Measurements from ENCODE around the gene OR11A1. TPM values are rescaled to one million over a fixed set of nuclear protein-coding genes. Genes with fewer than 3 reads are reported as not detected.

The OR11A1 gene, protein sequence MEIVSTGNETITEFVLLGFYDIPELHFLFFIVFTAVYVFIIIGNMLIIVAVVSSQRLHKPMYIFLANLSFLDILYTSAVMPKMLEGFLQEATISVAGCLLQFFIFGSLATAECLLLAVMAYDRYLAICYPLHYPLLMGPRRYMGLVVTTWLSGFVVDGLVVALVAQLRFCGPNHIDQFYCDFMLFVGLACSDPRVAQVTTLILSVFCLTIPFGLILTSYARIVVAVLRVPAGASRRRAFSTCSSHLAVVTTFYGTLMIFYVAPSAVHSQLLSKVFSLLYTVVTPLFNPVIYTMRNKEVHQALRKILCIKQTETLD
- not detected in 2 replicates for total RNA-seq (2014; rRNA removed; shearing (Covaris generic))

DNA sequence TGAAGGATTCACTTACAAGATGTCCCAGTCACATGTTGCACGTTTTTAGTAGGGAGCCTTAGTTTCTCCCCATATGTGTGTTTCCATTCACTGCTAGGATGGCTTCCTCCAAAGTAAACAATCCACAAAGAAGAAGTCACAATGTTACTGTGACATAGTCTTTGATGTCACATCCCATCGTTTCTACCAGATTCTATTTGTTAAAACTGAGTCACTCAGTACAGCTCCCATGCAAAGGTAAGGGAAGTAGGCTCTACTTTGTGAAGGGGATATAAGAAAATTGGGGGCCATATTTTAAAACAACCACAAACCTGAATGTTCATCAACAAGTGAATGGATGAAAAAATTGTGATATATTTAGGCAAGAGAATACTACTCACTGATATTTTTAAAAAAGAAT is at the start of gene OR11A1, which contains the start of gene OR2H1:
Gene OR11A1 (minus strand): TSS at position 101 of the 400 bp plus-strand sequence. CDS start 29,430 bp downstream, outside the sequence.
Gene OR2H1 (plus strand): TSS at position 185 of the 400 bp plus-strand sequence. CDS start 4,615 bp downstream, outside the sequence.
- no peak for DNase-seq (ENCODE audit: low spot score)

DNA sequence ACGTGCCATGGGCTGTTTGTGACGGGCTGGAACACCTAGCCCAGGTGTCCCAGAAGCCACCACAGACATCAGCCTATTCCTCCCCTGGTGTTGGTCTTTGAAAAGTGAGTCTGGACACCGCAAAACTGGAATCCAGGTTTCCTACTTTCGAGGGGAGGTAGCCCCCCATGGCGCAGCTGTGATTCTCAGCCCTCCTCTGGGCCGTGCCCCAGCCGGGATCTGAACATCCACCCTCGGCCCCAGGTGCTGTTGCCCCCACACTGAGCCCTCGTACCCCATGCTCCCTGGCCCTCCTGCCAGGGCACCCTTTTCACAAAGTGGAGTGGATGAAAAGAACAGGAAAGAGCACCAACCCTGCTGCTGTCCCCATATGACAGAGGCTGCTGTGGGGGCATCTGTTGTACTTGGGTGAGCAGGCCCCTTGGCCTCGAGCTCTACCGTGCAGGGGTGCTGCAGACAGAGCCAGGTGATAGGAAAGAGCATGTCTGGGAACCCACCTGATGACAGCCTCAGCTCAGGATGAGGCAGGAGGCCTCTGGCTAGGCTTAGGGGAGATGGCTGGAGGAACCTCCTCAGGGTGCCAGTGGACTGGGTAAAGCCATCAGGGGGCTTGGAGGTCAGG is 49.7 kb upstream of the OR11A1 start:
- DNase-seq (ENCODE audit: low spot score): no peak

DNA sequence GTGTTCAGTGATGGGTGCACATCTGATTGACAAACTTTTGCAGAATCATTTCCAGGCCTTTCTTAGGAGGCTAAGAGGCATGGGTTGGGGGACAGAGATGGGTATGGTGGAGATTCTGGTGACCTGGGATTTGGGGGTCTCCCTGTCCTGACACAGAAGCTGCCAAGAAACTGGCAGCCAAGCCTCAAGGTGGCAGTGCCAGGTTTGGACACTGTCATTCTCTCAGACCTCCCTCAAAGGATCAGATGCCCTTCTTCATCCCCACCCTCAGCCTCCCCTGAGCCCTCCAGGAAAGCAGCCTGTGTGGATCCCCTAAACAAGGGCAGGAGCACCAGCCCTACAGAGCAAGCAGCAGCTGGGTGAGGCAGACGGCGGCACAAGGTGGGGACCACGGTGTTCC is 48.9 kb upstream of the OR11A1 start:
- no peak for DNase-seq (ENCODE audit: low spot score)

DNA sequence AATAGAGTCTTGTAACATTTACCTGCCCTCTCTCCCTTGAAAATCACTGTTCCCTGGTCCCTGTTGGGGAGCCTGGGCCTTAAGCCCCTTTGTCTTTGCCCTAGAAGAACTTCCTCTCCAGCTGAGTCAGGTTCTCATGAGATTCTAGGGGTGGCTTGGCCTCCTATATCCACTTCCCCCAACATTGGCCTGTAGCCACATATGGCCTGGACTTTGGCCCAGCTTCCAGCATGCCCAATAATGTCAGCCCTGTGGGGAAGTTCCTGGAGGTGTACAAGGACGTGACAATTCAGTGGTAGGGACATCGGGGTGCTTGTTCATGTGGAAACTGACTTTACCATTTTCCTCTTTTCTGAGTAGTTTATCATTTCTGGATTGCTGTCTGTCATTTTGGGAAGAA is 48.1 kb upstream of the OR11A1 start:
- peak; percentile 13 for DNase-seq (ENCODE audit: low spot score)

DNA sequence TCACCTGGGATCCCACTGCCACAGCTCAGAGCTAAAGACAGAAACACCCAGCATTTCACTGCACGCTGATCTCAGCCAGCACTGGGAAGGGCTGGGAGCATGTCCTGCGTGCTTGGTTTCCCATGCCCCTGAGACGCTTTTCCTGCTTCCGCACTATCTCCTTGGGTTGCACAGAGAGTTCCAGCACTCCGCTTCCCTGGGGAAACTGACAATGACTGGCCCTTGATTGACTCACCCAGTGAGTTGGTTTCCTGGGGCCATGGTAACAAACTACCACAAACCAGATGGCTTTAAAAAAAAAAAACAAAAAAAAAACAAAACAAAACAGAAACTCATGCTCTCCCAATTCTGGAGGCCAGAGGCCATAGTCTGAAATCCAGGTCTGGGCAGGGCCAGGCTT is 45.7 kb upstream of the OR11A1 start:
- DNase-seq (ENCODE audit: low spot score): no peak

DNA sequence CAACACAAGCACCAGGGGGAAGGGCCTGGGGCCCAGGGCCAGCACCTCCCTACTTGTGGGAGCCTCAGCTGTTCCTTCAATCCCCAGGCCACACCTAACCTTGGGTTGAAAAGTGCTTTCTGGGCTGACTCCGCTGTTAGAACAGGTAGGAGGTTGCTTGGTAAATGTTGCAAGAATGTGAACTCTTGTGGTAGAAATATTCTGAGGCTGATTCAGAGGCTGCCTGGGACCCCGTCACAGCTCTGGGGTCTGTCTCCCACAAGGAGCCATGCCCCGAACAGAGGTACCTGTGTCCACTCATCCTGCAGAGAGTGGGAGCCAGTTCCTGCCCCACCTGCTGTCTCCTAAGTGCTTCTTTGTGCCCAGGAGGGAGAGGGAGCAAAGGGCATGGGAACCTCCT is 45.3 kb upstream of the OR11A1 start:
- no peak for DNase-seq (ENCODE audit: low spot score)

DNA sequence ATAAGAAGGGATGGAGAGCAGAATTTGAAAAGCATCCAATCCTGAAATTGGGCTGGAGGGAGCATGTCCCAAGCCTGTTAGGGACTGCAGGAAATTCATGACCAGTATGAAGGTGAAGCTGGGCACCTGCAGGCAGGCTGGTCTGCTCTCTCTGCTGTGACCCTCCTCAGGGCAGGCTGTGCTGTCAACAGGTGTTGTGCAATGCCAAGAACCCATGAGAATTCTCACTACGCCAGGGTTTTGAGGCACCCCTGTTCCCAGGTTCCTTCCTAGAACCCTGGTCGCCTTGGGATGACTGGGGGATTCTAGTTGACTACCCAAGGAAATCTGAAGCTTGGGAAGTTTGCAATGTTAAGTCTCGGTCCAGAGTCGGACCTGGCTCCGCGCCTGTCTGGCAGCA is 44.2 kb upstream of the OR11A1 start:
- DNase-seq (ENCODE audit: low spot score): no peak

DNA sequence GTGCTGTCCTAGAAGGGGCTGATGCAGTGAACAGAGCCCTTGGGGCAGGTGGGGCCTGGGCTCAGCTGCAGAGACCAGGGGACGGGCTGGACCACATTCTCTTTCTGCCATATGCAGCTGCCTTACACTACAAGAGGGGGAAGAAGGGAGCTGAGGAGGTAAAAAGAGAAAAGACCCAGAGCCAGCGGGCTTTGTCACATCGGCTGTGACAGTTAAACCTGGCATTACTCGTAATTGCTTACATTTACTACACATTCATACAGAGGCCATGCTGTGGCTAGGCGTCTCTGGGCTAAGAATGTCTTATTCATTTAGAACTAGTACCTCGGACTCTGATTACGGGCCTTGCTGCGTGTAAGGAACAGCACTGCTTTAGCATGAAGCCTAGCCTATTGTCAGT is 43.7 kb upstream of the OR11A1 start:
- DNase-seq (ENCODE audit: low spot score): no peak

DNA sequence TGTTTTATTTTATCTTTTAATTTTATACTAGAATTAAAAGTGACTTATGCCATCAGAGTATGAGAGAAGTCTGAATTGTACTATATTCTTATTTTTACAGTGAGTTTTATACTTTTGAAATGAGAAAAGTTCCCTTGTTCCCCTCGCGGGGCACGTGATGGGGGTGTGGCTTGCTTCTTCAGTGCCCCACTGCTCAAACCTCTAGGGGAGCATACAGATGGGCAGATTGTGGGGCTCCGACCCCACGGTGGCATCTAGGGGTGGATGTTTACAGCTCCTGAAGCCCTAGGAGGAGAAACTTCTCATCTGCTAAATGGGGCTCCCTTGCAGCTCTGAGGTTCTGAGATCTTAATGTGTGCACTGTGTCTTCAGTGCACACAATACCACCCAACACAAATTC is 42.8 kb upstream of the OR11A1 start:
- DNase-seq (ENCODE audit: low spot score): no peak

DNA sequence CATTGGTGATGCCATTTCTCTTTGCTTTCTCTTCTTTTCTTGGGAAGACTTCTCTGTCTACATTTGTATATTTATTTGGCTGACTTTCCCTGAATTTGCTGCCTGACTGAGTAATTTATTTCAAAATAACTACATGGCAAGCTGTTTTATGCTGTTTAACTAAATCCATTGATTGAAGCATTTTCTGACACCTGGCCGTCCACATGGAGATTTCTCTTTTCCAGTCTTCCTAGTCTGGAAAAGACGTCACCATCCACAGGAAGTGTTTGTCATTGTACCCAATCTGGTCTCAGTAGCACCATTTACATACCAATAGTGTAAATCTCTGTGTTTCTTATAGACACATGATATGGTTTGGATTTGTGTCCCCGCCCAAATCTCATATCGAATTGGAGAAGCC is 40.1 kb upstream of the OR11A1 start:
- no peak for DNase-seq (ENCODE audit: low spot score)

DNA sequence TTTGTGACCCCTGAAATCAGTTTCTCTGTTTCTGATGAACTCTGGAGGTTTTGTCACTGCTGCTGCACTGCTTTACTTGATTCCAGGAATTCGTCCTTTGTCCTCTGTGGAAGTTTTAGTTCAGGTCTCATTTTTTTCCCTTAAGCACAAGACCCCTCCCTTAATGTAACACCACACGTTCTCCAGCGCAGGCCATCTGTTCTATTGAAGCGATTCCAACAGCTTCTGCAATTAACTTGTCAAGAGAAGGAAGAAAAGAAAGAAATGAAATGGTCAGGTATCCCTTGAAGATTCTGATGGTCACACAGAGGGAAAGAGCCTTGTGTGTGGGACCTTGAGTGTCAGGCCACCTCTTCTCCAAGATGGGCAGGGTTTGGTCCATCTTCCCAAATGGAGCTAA is 38.7 kb upstream of the OR11A1 start:
- no peak for DNase-seq (ENCODE audit: low spot score)

DNA sequence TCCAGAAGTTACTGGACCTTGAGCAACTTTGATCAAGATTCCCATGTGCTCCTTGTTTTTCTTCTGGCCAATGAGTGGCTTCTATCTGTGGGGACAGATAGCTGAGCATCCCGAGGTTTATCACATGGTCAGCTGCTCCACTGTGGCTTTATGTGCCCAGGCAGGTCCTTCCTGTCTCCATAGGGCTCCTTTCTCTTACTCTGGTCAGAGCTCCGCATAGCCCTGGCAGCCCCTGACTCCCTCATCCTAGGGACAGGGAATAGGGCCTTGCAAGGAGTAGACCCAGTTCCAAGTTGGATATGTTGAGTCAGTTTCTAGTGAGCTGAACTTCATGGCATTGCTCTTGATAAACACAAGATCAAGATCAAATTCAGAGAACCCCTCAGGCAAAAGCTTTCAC is 37.3 kb upstream of the OR11A1 start:
- DNase-seq (ENCODE audit: low spot score): no peak

DNA sequence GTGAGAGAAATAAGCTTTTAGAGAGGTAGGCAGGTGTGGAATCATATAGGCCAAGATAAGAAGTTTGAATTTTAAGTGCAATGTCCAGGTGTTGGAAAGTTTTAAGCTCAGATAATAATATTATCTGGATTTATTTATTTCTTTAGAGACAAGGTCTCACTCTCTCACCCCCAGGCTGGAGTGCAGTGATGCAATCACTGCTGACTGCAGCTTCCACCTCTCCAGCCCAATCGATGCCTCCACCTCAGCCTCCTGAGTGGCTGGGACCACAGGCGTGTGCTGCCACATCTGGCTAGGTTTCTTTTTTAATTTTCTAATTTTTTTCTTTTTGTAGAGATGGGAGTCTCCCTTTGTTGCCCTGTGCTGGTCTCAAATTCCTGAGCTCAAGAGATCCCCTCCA is 36.4 kb upstream of the OR11A1 start:
- DNase-seq (ENCODE audit: low spot score): no peak

DNA sequence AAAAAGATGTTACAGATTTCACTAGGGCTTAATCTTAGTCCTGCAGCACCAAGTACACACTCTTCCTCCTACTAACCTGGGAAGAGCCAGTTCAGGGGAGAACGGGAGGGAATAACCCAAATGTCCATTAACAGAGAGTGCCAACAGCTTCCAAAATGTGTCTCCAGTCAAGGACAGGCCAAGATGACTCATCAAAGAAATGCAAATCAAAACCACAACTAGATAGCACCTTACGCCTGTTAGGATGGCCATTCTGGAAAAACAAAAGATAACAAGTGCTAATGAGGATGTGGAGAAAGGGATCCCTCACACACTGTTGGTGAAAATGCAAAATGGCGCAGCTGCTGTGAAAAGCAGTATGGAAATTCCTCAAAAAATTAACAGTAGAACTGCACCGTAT is 34.7 kb upstream of the OR11A1 start:
- no peak for DNase-seq (ENCODE audit: low spot score)

DNA sequence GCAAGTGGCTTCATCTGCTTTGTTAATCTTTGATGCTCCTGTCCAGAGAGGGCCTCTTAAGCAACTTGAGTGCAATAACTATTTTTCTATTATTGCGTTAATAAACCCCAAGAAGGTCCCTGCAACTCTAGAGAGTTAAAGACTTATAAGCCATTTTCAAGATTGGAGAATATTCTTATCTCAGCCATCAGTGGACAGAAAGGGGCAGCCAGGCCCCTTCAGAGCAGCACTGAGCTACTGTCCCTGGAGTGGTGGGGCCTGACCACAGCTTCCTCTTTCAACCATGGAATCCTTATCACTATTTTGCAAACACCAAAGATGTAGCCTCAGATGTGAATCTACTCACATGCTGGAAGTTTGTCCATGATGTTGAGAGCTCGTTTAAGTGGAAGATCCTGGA is 33.7 kb upstream of the OR11A1 start:
- DNase-seq (ENCODE audit: low spot score): no peak

DNA sequence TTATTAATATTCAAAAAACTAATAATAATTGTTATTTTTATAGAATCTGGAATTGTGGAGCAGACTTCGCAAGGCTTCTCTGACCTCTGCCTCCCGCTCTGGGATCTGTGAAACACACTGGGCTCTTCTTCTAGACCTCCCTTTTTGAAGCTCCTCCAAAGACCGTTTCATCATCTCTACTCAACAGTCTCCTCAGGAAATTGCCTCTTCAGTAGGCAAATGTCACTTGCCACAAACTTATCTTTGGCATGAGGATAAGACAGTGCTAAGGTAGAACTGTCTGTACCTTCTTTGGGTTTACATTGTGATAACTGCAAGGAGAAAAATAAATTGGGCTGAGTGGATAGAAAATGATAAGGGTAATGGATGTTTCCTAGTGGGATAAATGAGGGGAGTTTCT is 33.2 kb upstream of the OR11A1 start:
- no peak for DNase-seq (ENCODE audit: low spot score)

DNA sequence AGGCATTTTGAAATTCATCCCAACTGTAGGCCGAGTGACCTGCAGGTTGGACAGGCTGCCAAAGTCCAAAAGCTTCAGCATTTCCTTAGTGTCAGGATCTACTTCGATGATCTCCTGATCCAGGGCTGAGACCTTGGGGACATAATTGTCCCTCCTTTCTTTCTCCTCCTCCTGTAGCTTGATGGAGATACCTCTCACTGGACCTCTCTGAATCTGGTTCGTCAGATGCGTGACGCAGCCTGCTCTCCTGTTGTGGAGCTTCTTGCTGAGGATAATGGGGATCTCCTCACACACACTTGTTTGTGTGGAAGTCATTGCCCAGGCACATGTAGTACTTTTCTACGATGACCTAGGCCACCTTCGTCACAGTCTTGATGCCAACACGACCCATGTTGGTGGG is 32.4 kb upstream of the OR11A1 start:
- DNase-seq (ENCODE audit: low spot score): no peak

DNA sequence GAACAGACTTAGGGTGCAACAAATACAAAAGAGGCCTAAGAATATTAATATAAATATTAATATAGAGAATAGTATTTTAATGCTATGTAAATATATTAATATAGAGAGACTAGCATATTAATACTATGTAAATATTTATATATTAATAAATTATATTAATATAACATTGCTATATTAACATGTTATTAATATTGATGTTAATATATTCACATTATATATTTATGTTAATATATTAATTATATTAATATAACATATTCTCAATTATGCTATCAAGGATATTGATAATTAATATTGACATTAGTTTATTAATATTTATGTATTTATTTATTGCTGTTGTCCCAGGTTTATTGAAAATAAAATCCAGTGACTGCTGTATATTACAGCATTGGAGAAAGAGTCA is 32.0 kb upstream of the OR11A1 start:
- DNase-seq (ENCODE audit: low spot score): no peak

DNA sequence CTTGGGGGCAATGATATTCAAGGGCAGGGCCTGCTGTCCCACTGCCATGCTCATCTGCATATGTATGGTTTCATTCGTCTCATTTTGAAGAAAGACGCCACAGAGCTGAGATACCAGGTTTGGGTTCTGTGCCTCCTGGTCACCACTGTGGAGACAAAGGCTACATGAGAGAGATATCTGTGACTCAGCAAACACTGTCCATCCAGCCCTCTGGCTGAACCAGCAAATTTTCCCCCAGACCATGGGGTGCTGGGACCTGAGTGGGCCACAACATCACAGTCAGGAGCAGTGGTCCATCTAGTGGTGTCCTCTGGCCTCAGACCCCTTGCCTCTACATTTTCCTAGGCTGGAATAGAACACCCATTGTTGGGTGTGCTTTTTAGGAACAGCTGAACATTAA is 30.8 kb upstream of the OR11A1 start, which contains the start of gene MAS1L:
Gene MAS1L (minus strand): TSS at position 297 of the 400 bp plus-strand sequence. CDS start 54 bp downstream, at position 243.
- no peak for DNase-seq (ENCODE audit: low spot score)

DNA sequence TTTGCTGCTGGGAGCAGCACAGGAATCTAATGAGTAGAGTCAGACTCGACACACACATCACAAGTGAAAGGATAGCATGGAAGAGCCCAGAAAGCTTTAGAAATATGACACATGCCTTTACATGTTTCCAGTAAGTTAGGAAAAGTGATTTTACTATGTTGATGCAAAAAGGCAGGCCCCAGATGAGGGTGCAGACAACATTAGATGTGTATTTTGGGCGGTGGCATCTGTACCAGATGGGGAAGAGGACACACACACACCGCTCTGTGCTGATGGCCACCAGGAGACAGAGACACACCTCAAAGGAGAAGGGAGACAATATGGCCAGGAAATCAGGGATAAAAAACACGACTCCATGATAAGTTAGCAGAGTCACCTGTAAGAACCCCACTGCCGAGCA is 30.3 kb upstream of the OR11A1 start:
- no peak for DNase-seq (ENCODE audit: low spot score)

DNA sequence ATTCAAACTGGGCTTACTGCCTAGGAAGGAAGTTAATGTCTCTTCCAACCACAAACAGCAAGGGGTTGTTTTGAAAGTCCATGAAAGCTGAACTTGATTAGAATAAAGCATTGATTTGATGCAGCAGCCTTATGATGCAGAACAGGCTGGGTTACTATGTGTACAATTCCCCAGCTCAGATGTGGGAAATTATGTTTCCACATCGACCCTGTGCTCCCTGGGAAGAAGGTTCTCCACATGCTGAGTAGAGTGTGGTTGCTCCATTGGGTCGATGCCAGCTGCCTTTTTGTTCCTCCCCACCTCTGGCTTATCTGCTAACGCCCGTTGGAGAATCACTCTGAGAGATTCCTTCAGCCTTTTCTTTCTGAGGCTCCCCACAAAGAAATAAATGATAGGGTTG is 29.7 kb upstream of the OR11A1 start:
- DNase-seq (ENCODE audit: low spot score): no peak

DNA sequence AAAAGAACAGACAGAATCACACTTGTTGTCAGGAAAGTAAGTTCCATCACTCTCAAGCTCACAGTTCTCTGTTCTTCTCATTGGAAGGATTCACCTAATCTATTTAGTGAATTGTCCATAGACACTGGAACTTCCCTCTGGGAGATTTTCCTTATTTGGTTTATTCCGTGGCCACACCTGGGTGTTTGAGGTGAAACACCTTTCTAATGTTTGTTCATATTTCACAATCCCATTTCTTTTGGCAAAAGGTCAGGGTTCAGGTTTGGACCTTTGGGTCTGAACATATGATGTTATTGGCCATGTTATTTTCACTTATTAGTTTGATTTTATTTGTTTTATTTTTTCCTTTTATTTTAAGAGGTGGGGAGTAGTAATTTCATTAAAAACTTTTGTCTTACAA is 26.9 kb upstream of the OR11A1 start:
- DNase-seq (ENCODE audit: low spot score): no peak

DNA sequence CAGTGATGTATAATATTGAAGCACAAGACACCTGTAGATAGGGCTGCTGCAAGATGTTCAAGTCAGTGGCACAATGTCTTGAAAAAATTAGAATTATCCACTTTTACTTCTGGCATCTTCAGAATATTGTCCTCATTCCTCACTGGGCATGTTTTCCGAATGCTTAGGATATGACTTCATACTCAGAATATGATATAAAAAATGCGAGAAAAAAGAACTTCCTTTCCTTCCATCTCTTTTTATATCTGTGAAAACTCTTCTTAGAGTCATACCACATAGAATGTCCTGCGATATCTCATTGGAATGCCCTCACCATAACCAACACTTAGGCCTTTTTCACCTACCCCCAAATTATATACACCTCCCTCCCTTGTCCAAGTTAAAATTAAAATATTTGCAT is 26.3 kb upstream of the OR11A1 start:
- no peak for DNase-seq (ENCODE audit: low spot score)

Measured in HT-29 (cell line).